Stimulated activated CD8-positive, alpha-beta memory T cell treated with anti-CD3 and anti-CD28 coated beads, Interleukin-15, amount 100 ng/mL, for 48 hours (primary cell): Measurements from ENCODE around the gene P3H3.
A peak's percentile ranks its signal among the peaks of the same experiment; 100 is the strongest.

Experiments
- DNase-seq, 2 donors: peaks; one replicate each; pipeline ENCODE4 v3.0.0-alpha.2; 2020; ENCODE audit warnings: low read depth in 2 of 2

P3H3 gene, protein sequence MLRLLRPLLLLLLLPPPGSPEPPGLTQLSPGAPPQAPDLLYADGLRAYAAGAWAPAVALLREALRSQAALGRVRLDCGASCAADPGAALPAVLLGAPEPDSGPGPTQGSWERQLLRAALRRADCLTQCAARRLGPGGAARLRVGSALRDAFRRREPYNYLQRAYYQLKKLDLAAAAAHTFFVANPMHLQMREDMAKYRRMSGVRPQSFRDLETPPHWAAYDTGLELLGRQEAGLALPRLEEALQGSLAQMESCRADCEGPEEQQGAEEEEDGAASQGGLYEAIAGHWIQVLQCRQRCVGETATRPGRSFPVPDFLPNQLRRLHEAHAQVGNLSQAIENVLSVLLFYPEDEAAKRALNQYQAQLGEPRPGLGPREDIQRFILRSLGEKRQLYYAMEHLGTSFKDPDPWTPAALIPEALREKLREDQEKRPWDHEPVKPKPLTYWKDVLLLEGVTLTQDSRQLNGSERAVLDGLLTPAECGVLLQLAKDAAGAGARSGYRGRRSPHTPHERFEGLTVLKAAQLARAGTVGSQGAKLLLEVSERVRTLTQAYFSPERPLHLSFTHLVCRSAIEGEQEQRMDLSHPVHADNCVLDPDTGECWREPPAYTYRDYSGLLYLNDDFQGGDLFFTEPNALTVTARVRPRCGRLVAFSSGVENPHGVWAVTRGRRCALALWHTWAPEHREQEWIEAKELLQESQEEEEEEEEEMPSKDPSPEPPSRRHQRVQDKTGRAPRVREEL

GRCh38 chr12:6827982-6828780, at the start of gene P3H3:
Gene P3H3, plus strand, starts transcription at chr12:6828407. Its CDS starts 34 bp downstream, at chr12:6828441.
- DNase-seq = no peak

- peak; percentile 78 to 83 for DNase-seq
Measured at GRCh38 chr12:6778574-6779550, 49.3 kb upstream of the P3H3 start.

DNA sequence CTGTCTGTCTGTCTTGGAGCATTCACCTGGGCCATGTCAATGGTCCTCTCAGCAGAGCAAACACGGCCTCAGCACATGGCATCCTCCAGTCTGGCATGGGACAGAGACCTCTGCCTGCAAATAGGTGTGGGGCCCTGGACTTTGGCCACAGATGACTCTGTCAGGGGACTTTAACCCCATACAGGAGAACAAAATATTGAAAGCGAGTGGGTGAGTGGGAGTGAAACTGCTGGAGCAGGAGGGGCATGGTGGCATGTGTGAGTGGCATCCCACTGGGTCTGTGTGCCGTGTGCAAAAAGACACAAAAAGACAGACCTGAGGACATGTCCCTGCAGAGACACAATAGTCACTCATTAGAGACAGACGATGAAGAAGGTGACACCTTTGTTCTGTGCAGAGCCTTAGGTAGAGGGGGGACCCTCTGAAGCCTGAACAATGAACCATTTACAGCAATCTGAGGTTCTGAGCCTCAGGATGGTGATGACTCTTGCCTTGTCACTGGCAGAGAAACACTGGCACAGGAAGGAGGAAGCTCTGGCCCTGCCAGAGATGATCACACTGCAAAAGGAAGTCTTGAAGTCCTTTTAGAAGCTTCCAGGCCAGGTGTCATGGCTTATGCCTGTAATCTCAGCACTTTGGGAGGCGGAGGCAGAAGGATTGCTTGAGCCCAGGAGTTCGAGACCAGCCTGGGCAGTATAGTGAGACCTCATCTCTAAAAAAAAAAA, 48.3 kb upstream of the P3H3 start:
- DNase-seq = no peak

DNA sequence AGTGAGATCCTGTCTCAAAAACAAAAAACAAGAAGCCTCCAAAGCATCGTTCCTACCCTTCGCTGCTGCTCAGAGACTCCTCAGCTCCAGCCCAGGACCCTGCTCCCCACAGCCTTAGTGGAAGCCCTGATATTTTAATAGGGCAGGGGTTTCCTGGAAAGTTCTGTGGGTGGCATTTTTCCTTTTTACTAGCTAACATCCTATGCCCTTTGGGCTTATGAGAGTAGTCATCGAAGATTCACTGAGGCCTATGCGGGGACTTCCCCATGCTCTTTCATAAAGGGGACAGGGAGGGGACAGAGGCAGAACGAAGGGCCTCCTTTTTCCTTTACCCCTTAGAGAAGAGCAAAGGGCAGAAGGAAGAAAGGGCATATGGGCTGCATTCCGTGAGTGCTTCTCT, 47.6 kb upstream of the P3H3 start:
- no peak for DNase-seq

DNA sequence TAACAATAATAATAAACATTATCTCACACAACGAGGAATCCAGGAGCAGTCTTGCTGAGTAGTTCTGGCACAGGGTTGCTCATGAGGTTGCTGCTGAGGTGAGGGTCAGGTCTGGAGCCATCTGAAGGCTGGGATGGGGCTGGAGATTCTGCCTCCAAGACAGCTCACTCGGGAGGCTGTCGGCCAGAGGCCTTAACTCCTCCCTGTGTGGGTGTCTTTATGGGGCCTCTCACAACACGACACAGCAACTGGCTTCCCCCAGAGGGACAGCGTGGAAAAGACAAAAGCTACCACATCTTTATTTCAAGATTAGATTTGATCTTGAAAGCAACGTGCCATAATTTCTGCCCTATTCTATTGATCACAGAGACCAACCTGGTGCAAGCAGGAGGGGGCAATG, 46.1 kb upstream of the P3H3 start:
- no peak for DNase-seq

DNA sequence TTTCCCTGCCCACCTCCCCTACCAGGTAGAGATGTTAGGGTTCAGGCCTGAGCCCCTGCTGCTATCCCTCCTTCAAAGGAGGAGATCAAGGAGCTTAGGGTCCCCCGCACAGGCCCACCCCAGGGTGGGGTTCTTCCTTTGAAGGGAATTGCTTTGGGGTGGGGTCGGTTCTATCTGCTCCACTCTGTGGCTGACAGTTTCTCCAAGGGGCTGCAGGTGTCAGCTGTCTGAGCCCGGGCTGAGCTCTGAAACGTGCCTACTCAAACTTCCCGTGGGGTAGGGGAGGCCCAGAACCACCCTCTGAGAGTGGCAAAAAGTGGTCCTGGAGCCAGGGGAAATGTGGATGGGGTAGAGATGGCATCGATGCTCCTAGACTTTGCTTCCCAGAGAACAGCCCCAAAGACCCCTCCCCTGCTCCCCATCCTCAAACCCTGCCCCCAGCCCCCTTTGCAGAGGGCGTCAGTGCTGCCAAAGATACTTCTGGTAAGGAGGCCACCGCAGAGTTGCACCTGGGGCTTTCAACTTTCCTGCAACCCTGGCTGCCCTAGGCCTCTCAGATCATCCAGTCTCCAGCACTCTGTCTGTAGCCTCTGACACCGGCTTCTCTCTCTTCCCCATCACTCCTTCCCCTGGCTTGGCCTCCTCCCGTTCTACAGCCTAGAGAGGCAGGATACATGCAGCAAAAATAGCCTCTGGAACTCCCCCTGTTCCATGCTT, 45.2 kb upstream of the P3H3 start:
- DNase-seq = no peak

- DNase-seq = no peak
Measured at GRCh38 chr12:6783828-6784227, 44.4 kb upstream of the P3H3 start.

- DNase-seq = no peak
Measured at GRCh38 chr12:6784296-6784695, 43.9 kb upstream of the P3H3 start.

DNA sequence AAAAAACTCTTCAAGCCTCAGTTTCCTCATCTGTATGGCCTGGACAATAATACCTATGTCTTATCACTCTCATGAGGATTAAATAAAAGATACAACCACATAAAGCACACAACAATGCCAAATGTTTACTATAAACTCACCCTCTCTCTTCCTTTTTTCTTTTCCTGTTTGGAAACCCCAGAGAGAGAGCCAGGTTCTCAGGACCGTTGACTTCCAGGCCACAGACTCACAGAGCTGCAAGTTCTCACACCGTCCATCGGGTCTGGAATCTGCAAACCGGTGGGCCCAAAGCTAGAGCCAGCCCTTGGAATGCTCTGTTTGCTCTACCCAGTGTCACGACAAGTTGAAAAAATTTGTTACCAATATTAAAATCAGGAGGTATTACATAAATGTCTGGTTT, 43.4 kb upstream of the P3H3 start:
- no peak for DNase-seq

- no peak for DNase-seq
Measured at GRCh38 chr12:6786416-6787094, 41.7 kb upstream of the P3H3 start.

- no peak for DNase-seq
Measured at GRCh38 chr12:6787309-6787708, 40.9 kb upstream of the P3H3 start.

GRCh38 chr12:6788972-6789924, 39.0 kb upstream of the P3H3 start, which contains the start of gene CD4:
Gene CD4, plus strand, starts transcription at chr12:6789528. Its CDS starts 10,611 bp downstream, at chr12:6800139.
- no peak for DNase-seq

GRCh38 chr12:6790496-6791150, 37.6 kb upstream of the P3H3 start:
- DNase-seq = no peak

DNA sequence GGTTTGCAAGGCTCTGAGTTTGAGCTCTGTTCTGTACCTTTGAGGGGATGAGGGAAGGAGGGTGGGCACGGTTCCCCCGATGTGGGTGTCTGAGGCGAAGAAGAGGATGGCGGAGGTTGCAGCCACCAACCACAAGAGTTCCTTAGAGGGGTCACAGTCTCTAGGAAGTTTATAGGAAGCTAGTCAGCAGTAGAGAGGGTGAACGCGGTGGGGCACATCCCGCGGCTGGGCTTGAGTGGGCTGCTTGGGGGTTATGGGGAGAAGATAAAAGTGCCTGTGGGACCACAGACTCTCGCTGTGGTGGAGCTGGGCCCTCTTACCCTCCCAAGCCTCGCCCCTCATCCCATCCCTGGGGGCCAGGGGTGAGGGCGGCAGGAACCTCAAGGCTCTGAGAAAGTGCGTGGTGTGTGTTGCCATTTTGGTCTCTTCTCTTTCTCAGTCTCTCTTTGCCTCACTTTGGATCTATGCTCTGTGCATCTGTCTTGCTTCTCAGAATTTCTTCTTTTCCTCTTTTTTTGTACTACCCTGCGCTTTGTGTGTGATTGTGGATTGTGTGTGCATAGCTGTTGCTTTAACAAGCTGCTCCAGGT, 36.2 kb upstream of the P3H3 start:
- DNase-seq = no peak

DNA sequence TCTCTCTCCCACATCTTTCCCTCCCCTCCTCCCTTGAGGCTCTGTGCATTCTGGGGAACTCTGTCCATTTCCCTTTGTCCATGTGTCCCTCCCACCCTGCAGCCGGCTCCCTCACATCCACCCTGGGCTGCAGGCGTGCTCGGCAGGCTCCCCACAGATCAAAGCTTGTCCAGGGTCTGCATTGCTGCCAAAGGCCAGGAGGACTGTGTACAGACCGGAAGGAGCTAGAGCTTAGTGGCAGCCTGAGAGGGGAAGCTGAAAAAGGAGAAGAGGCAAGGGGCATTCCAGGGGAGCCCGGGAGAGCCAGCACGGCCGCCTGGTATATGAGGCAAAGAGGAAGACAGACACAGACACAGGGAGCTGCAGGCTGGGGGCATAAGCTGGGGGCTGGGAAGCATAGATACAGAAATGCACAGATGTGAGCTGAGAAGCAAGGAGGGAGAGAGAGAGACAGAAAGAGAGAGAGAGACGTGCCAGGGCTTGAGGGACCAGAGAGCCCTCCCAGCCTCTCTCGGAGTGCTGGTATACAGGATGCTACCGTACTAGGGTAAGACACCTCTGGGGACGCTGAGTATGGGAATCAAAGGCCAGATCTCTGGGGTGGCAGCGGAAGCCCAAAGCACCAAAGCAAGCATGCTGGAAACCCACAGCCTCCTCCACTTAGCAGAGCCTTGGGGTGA, 35.5 kb upstream of the P3H3 start:
- DNase-seq = no peak

GRCh38 chr12:6795088-6795487, 33.1 kb upstream of the P3H3 start:
- DNase-seq = no peak
